ENCODE results near the gene FAM20C. TPM values are rescaled to one million over a fixed set of nuclear protein-coding genes. Genes with fewer than 3 reads are reported as not detected.
"Not testable (repeated sequence)": the region's sequence is repeated elsewhere in the genome, so short reads cannot be mapped to it uniquely, and the experiment has no call there.

Gene FAM20C
- total RNA-seq, 1 donor from 2014 or later: 99.2 TPM

GRCh38 chr7:242826-243579 lies 50.6 kb downstream of the FAM20C start:
- DNase-seq (ENCODE audit: low spot score): not testable (repeated sequence)

- not testable (repeated sequence) for DNase-seq (ENCODE audit: low spot score)
These were observed 51.2 kb downstream of the FAM20C start for GRCh38 chr7:243580-243978.

GRCh38 chr7:244974-245373 lies 52.6 kb downstream of the FAM20C start:
- no peak for DNase-seq (ENCODE audit: low spot score)

GRCh38 chr7:245574-246295 lies 53.4 kb downstream of the FAM20C start:
- DNase-seq (ENCODE audit: low spot score): no peak

- DNase-seq (ENCODE audit: low spot score): no peak
These were observed 54.1 kb downstream of the FAM20C start for GRCh38 chr7:246451-246850.

GRCh38 chr7:247181-247580 lies 54.8 kb downstream of the FAM20C start:
- DNase-seq (ENCODE audit: low spot score): no peak

GRCh38 chr7:247636-248035 lies 55.3 kb downstream of the FAM20C start:
- DNase-seq (ENCODE audit: low spot score): no peak

GRCh38 chr7:248732-249435 lies 56.5 kb downstream of the FAM20C start:
- no peak for DNase-seq (ENCODE audit: low spot score)

- no peak for DNase-seq (ENCODE audit: low spot score)
These were observed 57.6 kb downstream of the FAM20C start for GRCh38 chr7:249989-250388.

GRCh38 chr7:250523-250922 lies 58.2 kb downstream of the FAM20C start:
- DNase-seq (ENCODE audit: low spot score): no peak

- DNase-seq (ENCODE audit: low spot score): no peak
These were observed 58.6 kb downstream of the FAM20C start for GRCh38 chr7:251005-251404.

GRCh38 chr7:251446-252175 lies 59.2 kb downstream of the FAM20C start:
- DNase-seq (ENCODE audit: low spot score): no peak

GRCh38 chr7:252216-252965 lies 60.0 kb downstream of the FAM20C start:
- no peak for DNase-seq (ENCODE audit: low spot score)

GRCh38 chr7:252981-253380 lies 60.6 kb downstream of the FAM20C start:
- DNase-seq (ENCODE audit: low spot score): no peak

GRCh38 chr7:253581-254336 lies 61.4 kb downstream of the FAM20C start:
- no peak for DNase-seq (ENCODE audit: low spot score)

GRCh38 chr7:254337-255037 lies 62.1 kb downstream of the FAM20C start:
- DNase-seq (ENCODE audit: low spot score): no peak

GRCh38 chr7:255038-255435 lies 62.7 kb downstream of the FAM20C start:
- no peak for DNase-seq (ENCODE audit: low spot score)

- no peak for DNase-seq (ENCODE audit: low spot score)
These were observed 63.5 kb downstream of the FAM20C start for GRCh38 chr7:255721-256361.

- no peak for DNase-seq (ENCODE audit: low spot score)
These were observed 64.1 kb downstream of the FAM20C start for GRCh38 chr7:256461-256940.
